PFSK-1 (cell line): ENCODE results near the gene TGDS.

Experiments
- POLR2AphosphoS5 ChIP-seq: IDR thresholded peaks from 2 replicates; pipeline ENCODE4 v1.6.1; 2012; ENCODE audit warnings: low read depth, mild to moderate bottlenecking, control low read depth, low read length, moderate library complexity
- SIN3A ChIP-seq: IDR thresholded peaks from 2 replicates; pipeline ENCODE4 v1.6.1; 2012; ENCODE audit warnings: mild to moderate bottlenecking, low read length, moderate library complexity, borderline replicate concordance; ENCODE audit not compliant: insufficient read depth

GRCh38 chr13:94583926-94584325 is 12.0 kb downstream of the TGDS start:
- TF ChIP-seq SIN3A = no peak
- no peak for TF ChIP-seq POLR2AphosphoS5
